Liver (tissue), 3 donors: ENCODE measurements around the gene CELF4.

Source experiments
- ATF3 ChIP-seq: IDR thresholded peaks from 2 replicates; pipeline ENCODE4 v1.6.1; 2016; ENCODE audit warnings: antibody characterized with exemption
- CTCF ChIP-seq: fragments of 150-350 bp; IDR thresholded peaks from 2 replicates; pipeline ENCODE4 v1.5.1; 2017; ENCODE audit warnings: improper control_type of control experiment, low read depth, low read length; ENCODE audit not compliant: missing input control
- EGR1 ChIP-seq, 2 donors: IDR thresholded peaks; 2 replicates each; pipeline ENCODE4 v1.6.1; 2016 to 2018; ENCODE audit warnings: antibody characterized with exemption in 2 of 2, low read depth in 2 of 2
- GABPA ChIP-seq, 2 donors: IDR thresholded peaks in 1 of 2; conservative IDR thresholded peaks in 1 of 2; 2 replicates each; pipeline ENCODE4 v1.6.1; 2016; ENCODE audit warnings: antibody characterized with exemption in 2 of 2, mild to moderate bottlenecking in 1 of 2, moderate library complexity in 1 of 2
- JUND ChIP-seq, 2 donors: IDR thresholded peaks; 2 replicates each; pipeline ENCODE4 v1.6.1; 2016; ENCODE audit warnings: antibody characterized with exemption in 2 of 2
- MAX ChIP-seq: IDR thresholded peaks from 2 replicates; pipeline ENCODE4 v1.6.1; 2016; ENCODE audit warnings: antibody characterized with exemption
- RAD21 ChIP-seq, 2 donors: IDR thresholded peaks; 2 replicates each; pipeline ENCODE4 v1.6.1; 2016; ENCODE audit warnings: antibody characterized with exemption in 2 of 2, mild to moderate bottlenecking in 2 of 2
- SP1 ChIP-seq: IDR thresholded peaks from 2 replicates; pipeline ENCODE4 v1.6.1; 2018; ENCODE audit warnings: antibody characterized with exemption, mild to moderate bottlenecking
- TAF1 ChIP-seq: conservative IDR thresholded peaks from 2 replicates; pipeline ENCODE4 v1.6.1; 2016; ENCODE audit warnings: antibody characterized with exemption, mild to moderate bottlenecking
- YY1 ChIP-seq: IDR thresholded peaks from 2 replicates; pipeline ENCODE4 v1.6.1; 2016; ENCODE audit warnings: antibody characterized with exemption, mild to moderate bottlenecking
- TF ChIP-seq, protein P1 (sequence below): IDR thresholded peaks from 2 replicates; pipeline ENCODE4 v1.6.1; 2016; ENCODE audit warnings: antibody characterized with exemption, mild to moderate bottlenecking
- donor health status: healthy.
- donor health status: healthy.

- TF ChIP-seq CTCF = no peak
- no peak for TF ChIP-seq YY1
- TF ChIP-seq MAX = no peak
- no peak for TF ChIP-seq ATF3
- TF ChIP-seq JUND (IDR thresholded peaks at IDR 0.05) = no peak
- no peak for TF ChIP-seq SP1
- no peak for TF ChIP-seq GABPA (IDR thresholded peaks at IDR 0.05 in 1 of 2, conservative IDR thresholded peaks at IDR 0.05 in 1 of 2)
- TF ChIP-seq, protein P1, sequence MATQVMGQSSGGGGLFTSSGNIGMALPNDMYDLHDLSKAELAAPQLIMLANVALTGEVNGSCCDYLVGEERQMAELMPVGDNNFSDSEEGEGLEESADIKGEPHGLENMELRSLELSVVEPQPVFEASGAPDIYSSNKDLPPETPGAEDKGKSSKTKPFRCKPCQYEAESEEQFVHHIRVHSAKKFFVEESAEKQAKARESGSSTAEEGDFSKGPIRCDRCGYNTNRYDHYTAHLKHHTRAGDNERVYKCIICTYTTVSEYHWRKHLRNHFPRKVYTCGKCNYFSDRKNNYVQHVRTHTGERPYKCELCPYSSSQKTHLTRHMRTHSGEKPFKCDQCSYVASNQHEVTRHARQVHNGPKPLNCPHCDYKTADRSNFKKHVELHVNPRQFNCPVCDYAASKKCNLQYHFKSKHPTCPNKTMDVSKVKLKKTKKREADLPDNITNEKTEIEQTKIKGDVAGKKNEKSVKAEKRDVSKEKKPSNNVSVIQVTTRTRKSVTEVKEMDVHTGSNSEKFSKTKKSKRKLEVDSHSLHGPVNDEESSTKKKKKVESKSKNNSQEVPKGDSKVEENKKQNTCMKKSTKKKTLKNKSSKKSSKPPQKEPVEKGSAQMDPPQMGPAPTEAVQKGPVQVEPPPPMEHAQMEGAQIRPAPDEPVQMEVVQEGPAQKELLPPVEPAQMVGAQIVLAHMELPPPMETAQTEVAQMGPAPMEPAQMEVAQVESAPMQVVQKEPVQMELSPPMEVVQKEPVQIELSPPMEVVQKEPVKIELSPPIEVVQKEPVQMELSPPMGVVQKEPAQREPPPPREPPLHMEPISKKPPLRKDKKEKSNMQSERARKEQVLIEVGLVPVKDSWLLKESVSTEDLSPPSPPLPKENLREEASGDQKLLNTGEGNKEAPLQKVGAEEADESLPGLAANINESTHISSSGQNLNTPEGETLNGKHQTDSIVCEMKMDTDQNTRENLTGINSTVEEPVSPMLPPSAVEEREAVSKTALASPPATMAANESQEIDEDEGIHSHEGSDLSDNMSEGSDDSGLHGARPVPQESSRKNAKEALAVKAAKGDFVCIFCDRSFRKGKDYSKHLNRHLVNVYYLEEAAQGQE = no peak
- TF ChIP-seq TAF1 = no peak
- no peak for TF ChIP-seq RAD21 (IDR thresholded peaks at IDR 0.05)
- TF ChIP-seq EGR1 (IDR thresholded peaks at IDR 0.05; ENCODE audit: low read depth in 2 of 2) = no peak
Measured at GRCh38 chr18:37460604-37461003, 105.0 kb downstream of the CELF4 start.
